Adrenal gland (tissue), 5 donors: ENCODE results near the gene MAP2K7.

Experiments
- CTCF ChIP-seq, 6 experiments: fragments of 450-650 bp in 4 of 6; fragments of 200-600 bp in 2 of 6; sonication (generic) in 1 of 6; IDR thresholded peaks; 1 replicate in 5 of 6; 2 replicates in 1 of 6; pipeline versions ENCODE4 v1.5.1 to v1.8.0; 2016 to 2021; ENCODE audit warnings: antibody characterized with exemption in 6 of 6, mild to moderate bottlenecking in 2 of 6, moderate library complexity in 1 of 6
- POLR2A ChIP-seq, 2 donors: fragments of 450-650 bp; IDR thresholded peaks; one replicate each; pipeline ENCODE4 v1.6.1; 2017; ENCODE audit warnings: antibody characterized with exemption in 2 of 2, mild to moderate bottlenecking in 2 of 2, moderate library complexity in 1 of 2
- donor health status: DM: no; HTN: no; CAD: no.

- TF ChIP-seq CTCF (IDR thresholded peaks at IDR 0.05) (no peak), POLR2A (IDR thresholded peaks at IDR 0.05) (no peak)
These were observed 46.0 kb upstream of the MAP2K7 start for GRCh38 chr19:7857727-7858108.
